ENCODE data around the gene PLEKHG5. TPM values are rescaled to one million over a fixed set of nuclear protein-coding genes. Genes with fewer than 3 reads are reported as not detected.

PLEKHG5 gene
- total RNA-seq, 2 donors from 2014 or later: 11.6 to 21.4 TPM

- intact Hi-C loops (cut with DNase I): no loop called here
Measured at GRCh38 chr1:6464514-6464836, 27.0 kb downstream of the PLEKHG5 start.

GRCh38 chr1:6463120-6463412 is 28.4 kb downstream of the PLEKHG5 start:
- WGBS: 86% methylated on average over 1 of the region's 1 CpG
- Histone ChIP-seq H3K36me3 (no peaks in the 10 kb centered on the region), H3K4me3 (no peak overlapping the region), H3K4me1 (replicated peaks) (no peaks in the 10 kb centered on the region), H3K9me3 (no peaks in the 10 kb centered on the region), H3K27me3 (replicated peaks; ENCODE audit: insufficient read depth) (no peaks in the 10 kb centered on the region), H3K27ac (no peak overlapping the region)
- intact Hi-C loops (cut with DNase I): no loop called here
- no peak for DNase-seq (ENCODE audit: low spot score)
- TF ChIP-seq, protein P1, sequence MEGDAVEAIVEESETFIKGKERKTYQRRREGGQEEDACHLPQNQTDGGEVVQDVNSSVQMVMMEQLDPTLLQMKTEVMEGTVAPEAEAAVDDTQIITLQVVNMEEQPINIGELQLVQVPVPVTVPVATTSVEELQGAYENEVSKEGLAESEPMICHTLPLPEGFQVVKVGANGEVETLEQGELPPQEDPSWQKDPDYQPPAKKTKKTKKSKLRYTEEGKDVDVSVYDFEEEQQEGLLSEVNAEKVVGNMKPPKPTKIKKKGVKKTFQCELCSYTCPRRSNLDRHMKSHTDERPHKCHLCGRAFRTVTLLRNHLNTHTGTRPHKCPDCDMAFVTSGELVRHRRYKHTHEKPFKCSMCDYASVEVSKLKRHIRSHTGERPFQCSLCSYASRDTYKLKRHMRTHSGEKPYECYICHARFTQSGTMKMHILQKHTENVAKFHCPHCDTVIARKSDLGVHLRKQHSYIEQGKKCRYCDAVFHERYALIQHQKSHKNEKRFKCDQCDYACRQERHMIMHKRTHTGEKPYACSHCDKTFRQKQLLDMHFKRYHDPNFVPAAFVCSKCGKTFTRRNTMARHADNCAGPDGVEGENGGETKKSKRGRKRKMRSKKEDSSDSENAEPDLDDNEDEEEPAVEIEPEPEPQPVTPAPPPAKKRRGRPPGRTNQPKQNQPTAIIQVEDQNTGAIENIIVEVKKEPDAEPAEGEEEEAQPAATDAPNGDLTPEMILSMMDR (IDR thresholded peaks at IDR 0.05): no peak
- TF ChIP-seq POLR2AphosphoS5 (IDR thresholded peaks at IDR 0.05): no peak
- no peak for TF ChIP-seq POLR2A (IDR thresholded peaks at IDR 0.05)

More at GRCh38 chr1:6464514-6464836, 27.0 kb downstream of the PLEKHG5 start:
- WGBS: 81% methylated on average over 7 of the region's 7 CpGs
- Histone ChIP-seq H3K4me3 (no peak overlapping the region), H3K9me3 (no peaks in the 10 kb centered on the region), H3K36me3 (no peaks in the 10 kb centered on the region), H3K27ac (no peak overlapping the region), H3K4me1 (replicated peaks) (no peaks in the 10 kb centered on the region), H3K27me3 (replicated peaks; ENCODE audit: insufficient read depth) (no peaks in the 10 kb centered on the region)
- no peak for TF ChIP-seq POLR2AphosphoS5 (IDR thresholded peaks at IDR 0.05)
- DNase-seq (ENCODE audit: low spot score): no peak

GRCh38 chr1:6462412-6463119 is 28.9 kb downstream of the PLEKHG5 start:
- Histone ChIP-seq H3K9me3 (no peaks in the 10 kb centered on the region), H3K27ac (no peak overlapping the region), H3K4me3 (no peak overlapping the region), H3K36me3 (no peaks in the 10 kb centered on the region), H3K27me3 (replicated peaks; ENCODE audit: insufficient read depth) (no peaks in the 10 kb centered on the region), H3K4me1 (replicated peaks) (no peaks in the 10 kb centered on the region)
- DNase-seq (ENCODE audit: low spot score): no peak
- WGBS: 90% methylated on average over 13 of the region's 13 CpGs
- intact Hi-C loops (cut with DNase I): no loop called here
- no peak for TF ChIP-seq POLR2A (IDR thresholded peaks at IDR 0.05)
- TF ChIP-seq POLR2AphosphoS5 (IDR thresholded peaks at IDR 0.05): no peak
- TF ChIP-seq, protein P1 (IDR thresholded peaks at IDR 0.05): no peak

DNA sequence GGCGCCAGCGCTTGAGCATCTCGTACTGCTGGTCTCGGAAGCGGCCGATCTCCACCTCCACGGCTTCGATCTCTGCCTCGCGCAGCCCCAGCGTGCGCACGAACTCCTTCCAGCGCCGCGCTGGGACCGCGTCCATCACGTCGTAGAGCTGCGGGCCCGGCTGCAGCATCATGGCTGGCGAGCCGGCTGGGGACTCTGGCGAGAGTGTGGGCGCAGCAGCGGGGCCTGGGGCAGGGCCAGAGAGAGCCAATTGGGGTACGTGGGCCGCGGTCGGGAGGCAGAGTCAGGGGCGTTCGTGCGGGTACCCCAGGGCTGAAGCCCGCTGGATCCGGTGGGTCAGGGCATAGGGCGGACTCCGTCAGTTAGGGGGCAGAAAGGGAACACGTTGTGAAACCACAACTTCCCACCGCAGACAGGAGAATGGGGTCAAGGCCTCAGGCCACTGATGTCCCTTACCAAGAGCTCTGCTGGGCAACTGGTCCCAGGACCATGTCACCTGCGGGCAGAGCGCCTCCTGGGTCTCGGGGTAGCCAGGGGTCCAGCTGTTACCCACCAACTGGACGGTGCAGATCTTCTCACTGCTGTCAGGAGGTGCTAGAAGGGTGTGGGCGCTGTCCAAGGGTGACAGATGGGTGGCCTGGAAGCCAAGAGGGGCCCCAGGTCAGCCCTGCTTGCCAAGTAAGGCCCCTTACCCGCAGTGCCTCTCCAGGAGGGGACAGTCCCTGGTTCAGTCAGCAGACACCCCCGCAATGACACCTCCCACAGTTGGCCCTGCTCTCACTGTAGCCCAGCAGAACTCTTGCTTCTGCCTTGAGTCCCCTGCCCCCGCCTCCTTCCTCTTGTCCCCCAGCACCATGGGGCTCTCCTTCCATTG is 29.7 kb downstream of the PLEKHG5 start:
- Histone ChIP-seq H3K9me3 (no peaks in the 10 kb centered on the region), H3K27ac (no peak overlapping the region), H3K27me3 (replicated peaks; ENCODE audit: insufficient read depth) (no peaks in the 10 kb centered on the region), H3K4me1 (replicated peaks) (no peaks in the 10 kb centered on the region), H3K36me3 (no peaks in the 10 kb centered on the region), H3K4me3 (no peak overlapping the region)
- TF ChIP-seq, protein P1 (IDR thresholded peaks at IDR 0.05): no peak
- TF ChIP-seq POLR2AphosphoS5 (IDR thresholded peaks at IDR 0.05): no peak
- no peak for TF ChIP-seq POLR2A (IDR thresholded peaks at IDR 0.05)
- 93% methylated on average over 48 of the region's 48 CpGs for WGBS
- DNase-seq (ENCODE audit: low spot score): no peak
- intact Hi-C loops (cut with DNase I): no loop called here

- no peaks in the 10 kb centered on the region for H3K27me3 ChIP-seq (replicated peaks; ENCODE audit: insufficient read depth)
- WGBS: 89% methylated on average over 40 of the region's 40 CpGs
- no peak for DNase-seq (ENCODE audit: low spot score)
Measured at GRCh38 chr1:6461051-6461530, 30.4 kb downstream of the PLEKHG5 start.

More at GRCh38 chr1:6461051-6461530, 30.4 kb downstream of the PLEKHG5 start:
- no peaks in the 10 kb centered on the region for H3K4me1 ChIP-seq (replicated peaks)
- H3K36me3 ChIP-seq: no peaks in the 10 kb centered on the region
- H3K4me3 ChIP-seq: no peak overlapping the region
- TF ChIP-seq POLR2AphosphoS5 (IDR thresholded peaks at IDR 0.05) (no peak), POLR2A (IDR thresholded peaks at IDR 0.05) (no peak)
- TF ChIP-seq, protein P1 (IDR thresholded peaks at IDR 0.05): no peak
- intact Hi-C loops (cut with DNase I): no loop called here
- no peak overlapping the region for H3K27ac ChIP-seq
- no peaks in the 10 kb centered on the region for H3K9me3 ChIP-seq

Measured in prostate gland (tissue), 2 donors.